Measurements from ENCODE around the gene TRMU. TPM values are rescaled to one million over a fixed set of nuclear protein-coding genes. Genes with fewer than 3 reads are reported as not detected.

Gene TRMU
- total and polyA plus RNA-seq, 4 donors = 14.3 to 34.4 (median 18.6) TPM

DNA sequence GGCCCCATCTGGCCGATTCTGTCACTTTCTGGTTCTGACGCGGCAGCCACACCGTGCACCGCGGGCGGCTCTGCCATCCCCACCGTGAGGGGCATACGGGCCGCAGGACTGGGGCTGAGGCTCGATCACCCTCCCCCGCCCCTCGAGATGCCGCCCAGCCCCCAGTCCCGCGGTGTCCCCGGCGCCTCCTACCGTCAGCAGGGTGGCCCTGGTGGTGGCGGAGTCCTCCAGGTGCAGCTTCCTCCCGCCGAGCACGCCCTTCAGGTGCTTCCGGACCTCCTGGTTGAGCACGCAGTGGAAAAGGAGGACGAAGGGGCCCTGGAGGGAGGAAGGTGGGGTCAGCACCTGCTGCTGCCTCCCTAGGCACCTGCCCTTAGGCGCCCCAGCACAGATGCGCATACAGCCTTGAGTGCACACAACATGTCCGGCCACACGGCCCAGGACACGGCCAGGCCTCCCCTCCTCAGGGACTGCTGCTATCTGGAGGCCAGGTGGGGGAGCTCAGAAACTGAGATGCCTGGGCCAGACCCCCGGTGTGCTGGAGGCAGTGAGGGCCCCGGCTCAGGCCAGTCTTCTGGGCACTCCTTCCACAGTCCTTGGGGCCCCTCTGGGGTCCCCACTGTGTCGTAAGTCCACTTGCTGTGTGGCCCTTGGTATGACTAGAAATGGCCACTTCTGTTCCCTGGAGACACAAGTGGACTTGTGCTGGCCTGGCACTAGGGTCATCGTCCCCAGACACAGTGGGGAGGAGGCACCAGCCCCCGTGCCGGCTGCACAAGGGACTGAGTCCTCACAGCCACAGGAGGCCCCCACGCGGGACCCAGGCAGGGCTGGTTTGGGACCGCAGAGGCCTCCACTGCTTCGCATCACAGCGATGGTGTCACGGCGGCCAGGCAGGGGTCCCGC lies 31.5 kb downstream of the TRMU start:
- H3K9ac ChIP-seq (ENCODE audit: low read depth in 1 of 2, low read length in 2 of 2) = no peak overlapping the region
- H3K27ac ChIP-seq (ENCODE audit: low read depth in 1 of 2, low read length in 2 of 2) = no peak overlapping the region
- WGBS = 76% methylated on average over 45 of the region's 45 CpGs
- no peak for DNase-seq (ENCODE audit: low spot score)
- TF ChIP-seq GABPA (IDR thresholded peaks at IDR 0.05 in 1 of 2, conservative IDR thresholded peaks at IDR 0.05 in 1 of 2) = no peak
- TF ChIP-seq EGR1 (IDR thresholded peaks at IDR 0.05; ENCODE audit: low read depth in 2 of 2) = no peak
- no peak for TF ChIP-seq RAD21 (IDR thresholded peaks at IDR 0.05)
- TF ChIP-seq YY1 (IDR thresholded peaks at IDR 0.05) = no peak
- TF ChIP-seq NR2F2 (IDR thresholded peaks at IDR 0.05) = no peak
- TF ChIP-seq FOXA1 (IDR thresholded peaks at IDR 0.05) = no peak
- TF ChIP-seq JUND (IDR thresholded peaks at IDR 0.05) = no peak
- no peak for TF ChIP-seq TAF1 (conservative IDR thresholded peaks at IDR 0.05)
- H3K9me3 ChIP-seq (ENCODE audit: control insufficient read depth in 4 of 4, low read length in 3 of 4) = no peaks in the 10 kb centered on the region
- H3K4me1 ChIP-seq (ENCODE audit: control insufficient read depth in 4 of 4, insufficient read depth in 4 of 4, low read length in 3 of 4) = peaks cover 17 to 52% (median 40%) of the 10 kb centered on the region in 4 donors
- H3K27me3 ChIP-seq (ENCODE audit: control insufficient read depth in 4 of 4, insufficient read depth in 4 of 4, low read length in 3 of 4) = no peaks in the 10 kb centered on the region
- H3K4me3 ChIP-seq (ENCODE audit: low read depth in 1 of 3, low read length in 3 of 3) = no peak overlapping the region
- no peaks in the 10 kb centered on the region for H3K36me3 ChIP-seq (ENCODE audit: control insufficient read depth in 4 of 4, insufficient read depth in 3 of 4, low read depth in 1 of 4, low read length in 3 of 4)

DNA sequence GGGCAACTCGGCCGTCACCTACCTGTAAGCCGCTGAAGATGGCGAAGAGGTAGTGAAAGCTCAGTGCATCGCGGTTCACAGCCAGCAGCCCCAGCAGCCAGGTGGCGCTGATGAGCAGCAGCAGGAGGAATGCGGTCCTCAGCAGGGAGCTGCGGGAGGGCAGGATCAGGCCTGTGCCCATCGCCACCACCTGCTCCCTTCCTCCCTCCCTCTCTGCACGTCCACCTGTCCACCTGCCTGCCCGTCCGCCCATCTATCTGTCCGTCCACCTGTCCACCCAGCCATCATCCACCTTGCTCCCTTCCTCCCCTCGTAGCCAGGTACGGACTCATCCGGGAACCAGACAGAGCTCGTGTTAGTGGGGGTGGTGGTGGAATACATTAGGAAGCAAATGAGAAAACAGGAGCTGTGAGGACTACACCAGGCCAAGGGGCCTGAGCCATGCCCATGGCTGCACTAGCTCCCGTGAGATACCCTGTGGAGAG lies 32.2 kb downstream of the TRMU start:
- TF ChIP-seq RAD21 (IDR thresholded peaks at IDR 0.05) (peak; percentile 86 to 95), NR2F2 (IDR thresholded peaks at IDR 0.05) (no peak)
- TF ChIP-seq, protein P1, sequence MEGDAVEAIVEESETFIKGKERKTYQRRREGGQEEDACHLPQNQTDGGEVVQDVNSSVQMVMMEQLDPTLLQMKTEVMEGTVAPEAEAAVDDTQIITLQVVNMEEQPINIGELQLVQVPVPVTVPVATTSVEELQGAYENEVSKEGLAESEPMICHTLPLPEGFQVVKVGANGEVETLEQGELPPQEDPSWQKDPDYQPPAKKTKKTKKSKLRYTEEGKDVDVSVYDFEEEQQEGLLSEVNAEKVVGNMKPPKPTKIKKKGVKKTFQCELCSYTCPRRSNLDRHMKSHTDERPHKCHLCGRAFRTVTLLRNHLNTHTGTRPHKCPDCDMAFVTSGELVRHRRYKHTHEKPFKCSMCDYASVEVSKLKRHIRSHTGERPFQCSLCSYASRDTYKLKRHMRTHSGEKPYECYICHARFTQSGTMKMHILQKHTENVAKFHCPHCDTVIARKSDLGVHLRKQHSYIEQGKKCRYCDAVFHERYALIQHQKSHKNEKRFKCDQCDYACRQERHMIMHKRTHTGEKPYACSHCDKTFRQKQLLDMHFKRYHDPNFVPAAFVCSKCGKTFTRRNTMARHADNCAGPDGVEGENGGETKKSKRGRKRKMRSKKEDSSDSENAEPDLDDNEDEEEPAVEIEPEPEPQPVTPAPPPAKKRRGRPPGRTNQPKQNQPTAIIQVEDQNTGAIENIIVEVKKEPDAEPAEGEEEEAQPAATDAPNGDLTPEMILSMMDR (IDR thresholded peaks at IDR 0.05; ENCODE audit: low read depth, low read length, missing input control) = peak; percentile 91
- Histone ChIP-seq H3K9me3 (ENCODE audit: control insufficient read depth in 4 of 4, low read length in 3 of 4) (no peaks in the 10 kb centered on the region), H3K4me1 (ENCODE audit: control insufficient read depth in 4 of 4, insufficient read depth in 4 of 4, low read length in 3 of 4) (peaks cover 13 to 49% (median 39%) of the 10 kb centered on the region in 4 donors), H3K36me3 (ENCODE audit: control insufficient read depth in 4 of 4, insufficient read depth in 3 of 4, low read depth in 1 of 4, low read length in 3 of 4) (no peaks in the 10 kb centered on the region), H3K27ac (ENCODE audit: low read depth in 1 of 2, low read length in 2 of 2) (no peak overlapping the region), H3K27me3 (ENCODE audit: control insufficient read depth in 4 of 4, insufficient read depth in 4 of 4, low read length in 3 of 4) (no peaks in the 10 kb centered on the region), H3K4me3 (ENCODE audit: low read depth in 1 of 3, low read length in 3 of 3) (no peak overlapping the region), H3K9ac (ENCODE audit: low read depth in 1 of 2, low read length in 2 of 2) (no peak overlapping the region)
- WGBS = 34% methylated on average over 19 of the region's 19 CpGs
- DNase-seq (ENCODE audit: low spot score) = peak; percentile 76

DNA sequence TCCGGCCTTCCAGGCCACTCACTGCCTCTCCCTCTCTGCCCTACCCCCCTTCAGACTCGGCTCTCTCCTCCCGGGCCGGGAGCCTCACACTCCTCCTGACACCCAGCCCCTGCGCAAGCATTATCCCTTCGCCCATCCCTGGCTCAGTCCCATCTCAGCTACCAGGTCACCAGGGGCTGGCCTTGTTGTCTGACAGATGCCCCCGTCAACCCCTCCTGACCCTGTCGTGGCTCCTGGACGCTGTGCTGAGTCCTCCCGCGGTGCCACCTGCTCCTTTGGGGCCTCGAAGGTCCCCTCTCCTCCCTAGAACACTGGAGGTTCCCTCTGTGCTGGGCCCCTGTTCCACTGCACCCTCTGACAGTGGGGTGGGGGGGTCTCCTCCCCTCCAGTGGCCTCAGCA lies 32.9 kb downstream of the TRMU start:
- no peak overlapping the region for H3K4me3 ChIP-seq (ENCODE audit: low read depth in 1 of 3, low read length in 3 of 3)
- H3K36me3 ChIP-seq (ENCODE audit: control insufficient read depth in 4 of 4, insufficient read depth in 3 of 4, low read depth in 1 of 4, low read length in 3 of 4) = no peaks in the 10 kb centered on the region
- no peaks in the 10 kb centered on the region for H3K9me3 ChIP-seq (ENCODE audit: control insufficient read depth in 4 of 4, low read length in 3 of 4)
- H3K9ac ChIP-seq (ENCODE audit: low read depth in 1 of 2, low read length in 2 of 2) = no peak overlapping the region
- peak overlapping the region; percentile 64 to 86 for H3K27ac ChIP-seq (ENCODE audit: low read depth in 1 of 2, low read length in 2 of 2)
- peaks cover 14 to 49% (median 41%) of the 10 kb centered on the region in 4 donors for H3K4me1 ChIP-seq (ENCODE audit: control insufficient read depth in 4 of 4, insufficient read depth in 4 of 4, low read length in 3 of 4)
- 82% methylated on average over 12 of the region's 12 CpGs for WGBS
- DNase-seq (ENCODE audit: low spot score) = no peak
- H3K27me3 ChIP-seq (ENCODE audit: control insufficient read depth in 4 of 4, insufficient read depth in 4 of 4, low read length in 3 of 4) = no peaks in the 10 kb centered on the region
- TF ChIP-seq, protein P2, sequence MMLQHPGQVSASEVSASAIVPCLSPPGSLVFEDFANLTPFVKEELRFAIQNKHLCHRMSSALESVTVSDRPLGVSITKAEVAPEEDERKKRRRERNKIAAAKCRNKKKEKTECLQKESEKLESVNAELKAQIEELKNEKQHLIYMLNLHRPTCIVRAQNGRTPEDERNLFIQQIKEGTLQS (IDR thresholded peaks at IDR 0.05) = no peak
- TF ChIP-seq RXRA (IDR thresholded peaks at IDR 0.05) (no peak), HNF4A (conservative IDR thresholded peaks at IDR 0.05) (no peak), NR2F2 (IDR thresholded peaks at IDR 0.05) (no peak), JUND (IDR thresholded peaks at IDR 0.05) (no peak), FOXA1 (IDR thresholded peaks at IDR 0.05) (no peak), RAD21 (IDR thresholded peaks at IDR 0.05) (no peak), HNF4G (IDR thresholded peaks at IDR 0.05) (no peak), GABPA (IDR thresholded peaks at IDR 0.05 in 1 of 2, conservative IDR thresholded peaks at IDR 0.05 in 1 of 2) (no peak)
- TF ChIP-seq, protein P3, sequence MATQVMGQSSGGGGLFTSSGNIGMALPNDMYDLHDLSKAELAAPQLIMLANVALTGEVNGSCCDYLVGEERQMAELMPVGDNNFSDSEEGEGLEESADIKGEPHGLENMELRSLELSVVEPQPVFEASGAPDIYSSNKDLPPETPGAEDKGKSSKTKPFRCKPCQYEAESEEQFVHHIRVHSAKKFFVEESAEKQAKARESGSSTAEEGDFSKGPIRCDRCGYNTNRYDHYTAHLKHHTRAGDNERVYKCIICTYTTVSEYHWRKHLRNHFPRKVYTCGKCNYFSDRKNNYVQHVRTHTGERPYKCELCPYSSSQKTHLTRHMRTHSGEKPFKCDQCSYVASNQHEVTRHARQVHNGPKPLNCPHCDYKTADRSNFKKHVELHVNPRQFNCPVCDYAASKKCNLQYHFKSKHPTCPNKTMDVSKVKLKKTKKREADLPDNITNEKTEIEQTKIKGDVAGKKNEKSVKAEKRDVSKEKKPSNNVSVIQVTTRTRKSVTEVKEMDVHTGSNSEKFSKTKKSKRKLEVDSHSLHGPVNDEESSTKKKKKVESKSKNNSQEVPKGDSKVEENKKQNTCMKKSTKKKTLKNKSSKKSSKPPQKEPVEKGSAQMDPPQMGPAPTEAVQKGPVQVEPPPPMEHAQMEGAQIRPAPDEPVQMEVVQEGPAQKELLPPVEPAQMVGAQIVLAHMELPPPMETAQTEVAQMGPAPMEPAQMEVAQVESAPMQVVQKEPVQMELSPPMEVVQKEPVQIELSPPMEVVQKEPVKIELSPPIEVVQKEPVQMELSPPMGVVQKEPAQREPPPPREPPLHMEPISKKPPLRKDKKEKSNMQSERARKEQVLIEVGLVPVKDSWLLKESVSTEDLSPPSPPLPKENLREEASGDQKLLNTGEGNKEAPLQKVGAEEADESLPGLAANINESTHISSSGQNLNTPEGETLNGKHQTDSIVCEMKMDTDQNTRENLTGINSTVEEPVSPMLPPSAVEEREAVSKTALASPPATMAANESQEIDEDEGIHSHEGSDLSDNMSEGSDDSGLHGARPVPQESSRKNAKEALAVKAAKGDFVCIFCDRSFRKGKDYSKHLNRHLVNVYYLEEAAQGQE (IDR thresholded peaks at IDR 0.05) = no peak
- TF ChIP-seq, protein P4, sequence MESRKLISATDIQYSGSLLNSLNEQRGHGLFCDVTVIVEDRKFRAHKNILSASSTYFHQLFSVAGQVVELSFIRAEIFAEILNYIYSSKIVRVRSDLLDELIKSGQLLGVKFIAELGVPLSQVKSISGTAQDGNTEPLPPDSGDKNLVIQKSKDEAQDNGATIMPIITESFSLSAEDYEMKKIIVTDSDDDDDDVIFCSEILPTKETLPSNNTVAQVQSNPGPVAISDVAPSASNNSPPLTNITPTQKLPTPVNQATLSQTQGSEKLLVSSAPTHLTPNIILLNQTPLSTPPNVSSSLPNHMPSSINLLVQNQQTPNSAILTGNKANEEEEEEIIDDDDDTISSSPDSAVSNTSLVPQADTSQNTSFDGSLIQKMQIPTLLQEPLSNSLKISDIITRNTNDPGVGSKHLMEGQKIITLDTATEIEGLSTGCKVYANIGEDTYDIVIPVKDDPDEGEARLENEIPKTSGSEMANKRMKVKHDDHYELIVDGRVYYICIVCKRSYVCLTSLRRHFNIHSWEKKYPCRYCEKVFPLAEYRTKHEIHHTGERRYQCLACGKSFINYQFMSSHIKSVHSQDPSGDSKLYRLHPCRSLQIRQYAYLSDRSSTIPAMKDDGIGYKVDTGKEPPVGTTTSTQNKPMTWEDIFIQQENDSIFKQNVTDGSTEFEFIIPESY (IDR thresholded peaks at IDR 0.05) = no peak
- TF ChIP-seq, protein P1 (IDR thresholded peaks at IDR 0.05; ENCODE audit: low read depth, low read length, missing input control) = no peak

Measured in liver (tissue), 9 donors.